Fibroblast of lung (primary cell): ENCODE measurements around the gene TGM4.

ENCODE experiments used
- CTCF ChIP-seq, 2 donors: IDR thresholded peaks in 1 of 2; conservative IDR thresholded peaks in 1 of 2; 1 replicate in 1 of 2; 2 replicates in 1 of 2; pipeline ENCODE4 v1.5.1; 2011 to 2012; ENCODE audit warnings: low read length in 2 of 2, control low read depth in 1 of 2, inconsistent platforms in 1 of 2, low read depth in 1 of 2, mild to moderate bottlenecking in 1 of 2
- EZH2 ChIP-seq: IDR thresholded peaks from 2 replicates; pipeline ENCODE4 v1.5.1; 2012; ENCODE audit warnings: low read length, control low read depth, mild to moderate bottlenecking; ENCODE audit errors: missing control alignments

GRCh38 chr3:44835684-44836083 lies 38.7 kb upstream of the TGM4 start:
- TF ChIP-seq CTCF (conservative IDR thresholded peaks at IDR 0.05 in 1 of 2, IDR thresholded peaks at IDR 0.05 in 1 of 2; ENCODE audit: low read depth in 1 of 2, low read length in 2 of 2) = no peak
- TF ChIP-seq EZH2 = no peak
